HG03280 (cell line): Measurements from ENCODE around the gene RRAGB.
"Not testable (repeated sequence)": the region's sequence is repeated elsewhere in the genome, so short reads cannot be mapped to it uniquely, and the experiment has no call there.

Source experiments
- ATAC-seq: cut with Tn5 transposase; IDR thresholded peaks from one replicate; pipeline ENCODE4 v1.9.1; 2021; ENCODE audit warnings: mild to moderate bottlenecking, moderate library complexity; ENCODE audit not compliant: unreplicated experiment

Gene RRAGB

DNA sequence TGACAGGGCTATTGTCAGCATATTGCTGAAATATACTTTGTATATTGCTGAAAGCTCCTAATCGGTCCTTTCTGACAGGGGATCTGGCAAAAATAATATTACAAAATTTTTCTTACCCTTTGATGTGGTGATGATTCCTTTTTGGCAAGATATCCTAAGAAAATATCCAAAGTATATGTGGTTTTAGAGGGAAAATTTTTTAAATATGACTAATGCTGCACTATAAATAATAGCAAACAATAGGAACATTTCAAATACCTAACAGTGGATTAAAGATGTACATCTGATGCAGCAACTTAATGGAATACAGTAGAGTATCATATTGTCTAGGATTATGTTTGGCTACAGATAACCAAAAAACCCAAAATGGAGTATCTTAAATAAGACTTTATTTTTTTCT, 49.6 kb downstream of the RRAGB start:
- ATAC-seq: no peak

GRCh38 chrX:55774419-55774818, 56.9 kb downstream of the RRAGB start:
- ATAC-seq: not testable (repeated sequence)

GRCh38 chrX:55777596-55777995, 60.0 kb downstream of the RRAGB start:
- ATAC-seq: no peak

DNA sequence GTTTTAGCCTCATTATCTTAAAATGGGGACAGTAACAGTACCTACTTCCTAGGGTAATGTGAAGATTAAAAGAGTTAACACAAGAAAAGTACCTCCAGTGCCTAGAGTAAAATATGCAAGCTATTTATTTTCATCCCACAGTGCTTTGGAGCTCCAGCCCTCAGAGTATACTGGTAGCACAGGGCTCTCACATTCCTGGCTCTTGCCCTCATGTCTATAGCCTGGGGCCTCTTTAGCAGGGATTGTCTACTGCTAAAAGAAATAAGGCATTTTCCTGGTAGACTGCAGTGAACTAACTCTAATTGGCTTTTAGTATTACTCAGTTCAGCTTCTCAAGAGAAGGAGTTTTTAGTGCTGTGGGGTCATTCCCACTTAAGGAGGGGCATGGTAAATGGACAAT, 60.8 kb downstream of the RRAGB start:
- no peak for ATAC-seq

DNA sequence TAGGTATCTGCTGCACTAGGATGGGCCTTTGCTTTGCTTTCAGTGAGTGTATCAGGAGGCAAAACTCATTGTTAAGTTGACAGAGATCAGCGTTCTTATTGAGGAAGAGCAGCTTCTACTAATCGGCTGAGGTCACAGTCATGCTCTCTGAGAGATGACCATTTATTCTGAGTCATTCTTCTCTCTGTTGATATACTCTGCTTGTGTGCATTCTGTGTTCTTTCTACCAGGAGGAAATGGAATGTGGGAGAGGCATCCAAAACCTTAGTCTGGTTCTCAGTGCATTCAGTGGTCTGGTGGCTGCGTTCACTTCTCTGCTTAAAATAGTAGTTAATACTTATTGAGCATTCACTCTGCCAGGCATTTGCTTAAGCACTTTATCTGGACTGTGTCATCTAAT, 66.2 kb downstream of the RRAGB start:
- no peak for ATAC-seq

DNA sequence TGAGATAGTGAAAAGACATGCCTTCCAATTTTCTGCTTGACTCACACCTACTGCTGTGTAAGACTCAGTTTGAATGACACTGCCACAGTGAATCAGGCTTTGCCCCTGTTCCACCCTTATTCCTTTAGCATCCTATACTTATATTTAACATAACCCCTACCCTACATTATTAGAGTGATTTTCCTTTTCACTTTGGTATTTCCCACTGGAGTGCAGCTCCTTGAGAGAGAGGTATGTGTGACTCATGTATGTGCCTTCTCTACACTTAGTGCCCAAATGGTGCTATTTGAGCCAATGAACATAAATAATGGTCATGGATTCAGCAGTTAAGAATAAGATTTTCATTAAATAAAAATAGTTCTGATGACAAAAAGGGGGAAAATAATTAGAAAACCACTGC, 69.5 kb downstream of the RRAGB start:
- no peak for ATAC-seq

DNA sequence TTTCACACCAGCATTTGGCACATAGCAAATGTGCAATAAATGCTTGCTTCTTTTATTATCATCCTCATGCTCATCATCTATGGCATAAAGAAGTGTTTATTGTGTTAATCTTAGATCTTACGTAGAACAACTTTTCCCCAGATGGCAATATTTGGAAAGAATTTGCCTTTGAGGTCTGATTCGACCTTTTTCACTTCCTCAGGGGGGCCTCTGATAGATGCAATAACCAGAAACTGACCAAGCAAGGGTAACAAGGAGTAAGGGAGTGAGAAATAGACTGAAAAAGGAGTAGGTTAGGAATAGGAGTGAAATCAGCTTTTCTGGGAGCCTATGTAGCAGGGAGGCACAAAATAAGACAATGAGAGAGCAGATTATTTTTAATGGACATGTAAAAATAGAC, 70.2 kb downstream of the RRAGB start:
- no peak for ATAC-seq

DNA sequence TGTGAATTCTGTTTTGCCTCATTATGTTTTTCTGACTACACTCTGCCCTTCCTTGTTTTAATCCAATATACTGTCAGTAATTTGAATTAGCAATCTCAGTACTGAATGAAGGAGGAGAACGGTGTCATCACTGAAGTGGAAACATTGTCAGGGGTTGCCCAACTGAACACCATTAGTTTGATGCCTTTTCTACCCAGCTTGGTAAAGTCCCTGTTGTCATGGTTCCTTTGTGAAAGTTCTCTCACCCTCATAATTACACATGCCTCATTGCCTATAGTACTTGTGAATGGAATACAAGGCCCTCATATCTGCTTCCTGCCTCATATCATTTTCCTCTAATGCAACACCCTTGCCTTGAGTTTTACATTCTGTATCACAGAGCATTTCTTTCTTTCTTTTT, 76.9 kb downstream of the RRAGB start:
- ATAC-seq: peak; percentile 52

GRCh38 chrX:55796496-55796895, 78.9 kb downstream of the RRAGB start:
- no peak for ATAC-seq

- no peak for ATAC-seq
Measured at GRCh38 chrX:55801811-55802210, 84.3 kb downstream of the RRAGB start.
